ENCODE measurements around the gene SDK1.
"Not testable (repeated sequence)": the region's sequence is repeated elsewhere in the genome, so short reads cannot be mapped to it uniquely, and the experiment has no call there.

Gene SDK1

DNA sequence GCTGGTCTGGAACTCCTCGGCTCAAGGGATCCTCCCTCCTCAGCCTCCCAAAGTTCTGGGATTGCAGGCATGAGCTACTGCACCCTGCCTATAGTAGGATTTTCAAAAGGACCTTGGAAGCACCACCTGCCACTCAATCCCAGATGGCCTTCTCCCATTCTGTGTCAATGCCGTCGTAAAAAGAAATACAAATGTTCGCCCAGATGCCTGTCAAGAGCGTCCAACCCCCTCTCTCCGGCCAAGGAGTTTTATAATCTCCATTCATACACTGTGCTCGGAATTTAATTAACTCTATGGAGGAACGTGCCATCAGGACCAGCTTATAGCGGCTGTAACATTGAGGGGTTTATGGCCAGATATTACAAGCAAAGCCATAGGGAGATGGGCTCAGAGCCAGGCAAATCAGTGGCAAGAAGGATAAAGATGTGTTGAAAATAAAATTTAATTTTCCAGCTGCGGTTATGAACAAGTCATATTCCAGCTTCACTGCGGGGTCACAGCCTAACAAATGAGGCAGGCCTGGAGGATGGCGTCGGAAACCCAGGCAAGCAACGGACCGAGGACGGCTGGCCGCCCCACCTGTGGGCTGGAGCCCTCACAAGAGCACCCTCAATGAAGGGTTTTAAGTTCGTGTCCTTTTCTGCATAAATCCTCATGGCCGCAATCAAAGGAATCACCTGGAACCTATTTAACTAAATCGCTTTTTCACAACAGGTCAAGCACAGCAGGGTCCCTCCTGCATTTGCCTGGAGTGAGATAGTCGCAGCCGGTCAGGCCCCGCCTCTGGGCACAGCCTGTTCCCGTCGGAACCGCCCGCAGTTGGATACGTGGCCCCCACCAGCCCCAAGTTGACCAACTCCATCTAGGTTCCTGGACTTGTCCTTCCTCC is 1006.5 kb downstream of the SDK1 start:
- DNase-seq: no peak

DNA sequence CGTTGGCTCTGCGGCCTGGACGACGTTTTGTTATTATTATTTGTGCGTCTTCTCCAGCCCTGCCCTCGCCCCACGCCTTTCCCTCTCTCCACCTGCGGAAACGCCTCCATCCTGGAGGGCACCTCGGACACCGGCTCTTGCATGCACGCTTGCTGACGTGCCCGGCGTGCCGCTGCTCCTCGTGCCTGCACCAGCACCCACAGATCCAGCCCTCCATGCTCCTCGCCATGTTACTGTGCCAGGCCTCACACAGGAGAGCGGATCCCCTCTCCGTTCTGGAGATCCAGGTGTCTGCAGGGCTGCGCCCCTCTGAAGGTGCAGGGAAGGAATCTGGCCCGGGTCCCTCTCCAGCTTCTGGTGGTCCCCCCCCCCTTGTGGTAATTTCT is 1007.1 kb downstream of the SDK1 start:
- DNase-seq: no peak

DNA sequence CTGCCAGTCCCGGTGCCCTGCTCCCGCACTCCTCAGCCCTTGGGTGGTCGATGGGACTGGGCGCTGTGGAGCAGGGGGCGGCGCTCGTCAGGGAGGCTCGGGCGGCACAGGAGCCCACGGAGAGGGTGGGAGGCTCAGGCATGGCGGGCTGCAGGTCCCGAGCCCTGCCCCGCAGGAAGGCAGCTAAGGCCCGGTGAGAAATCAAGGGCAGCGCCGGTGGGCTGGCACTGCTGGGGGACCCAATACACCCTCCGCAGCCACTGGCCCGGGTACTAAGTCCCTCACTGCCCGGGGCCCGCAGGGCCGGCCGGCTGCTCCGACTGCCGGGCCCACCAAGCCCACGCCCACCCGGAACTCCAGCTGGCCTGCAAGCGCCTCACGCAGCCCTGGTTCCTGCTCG is 1012.9 kb downstream of the SDK1 start:
- not testable (repeated sequence) for DNase-seq

DNA sequence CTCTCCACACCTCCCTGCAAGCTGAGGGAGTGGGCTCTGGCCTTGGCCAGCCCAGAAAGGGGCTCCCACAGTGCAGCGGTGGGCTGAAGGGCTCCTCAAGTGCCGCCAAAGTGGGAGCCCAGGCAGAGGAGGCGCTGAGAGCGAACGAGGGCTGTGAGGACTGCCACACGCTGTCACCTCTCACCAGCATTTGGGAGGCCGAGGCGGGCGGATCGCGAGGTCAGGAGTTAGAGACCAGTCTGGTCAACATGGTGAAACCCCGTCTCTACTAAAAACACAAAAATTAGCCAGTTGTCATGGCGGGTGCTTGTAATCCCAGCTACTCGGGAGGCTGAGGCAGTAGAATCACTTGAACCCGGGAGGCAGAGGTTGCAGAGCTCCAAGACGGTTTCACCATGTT is 1013.3 kb downstream of the SDK1 start:
- DNase-seq: not testable (repeated sequence)
